ENCODE measurements around the gene PPL. TPM values are rescaled to one million over a fixed set of nuclear protein-coding genes. Genes with fewer than 3 reads are reported as not detected.

Gene PPL
- total RNA-seq, 1 donor = 27.1 TPM

Other genes with a start within 250 kb of the PPL start
- gene NUDT16L1, start 243.6 kb downstream of the PPL start, total RNA-seq = 15.0 and 18.1 TPM in 2 replicates
- gene ANKS3, start 202.9 kb downstream of the PPL start, total RNA-seq = 31.2 and 39.4 TPM in 2 replicates
- gene DNAAF8, start 202.6 kb downstream of the PPL start, total RNA-seq = 1.1 and 2.7 TPM in 2 replicates
- gene ZNF500, start 170.0 kb downstream of the PPL start, total RNA-seq = 14.5 and 16.2 TPM in 2 replicates
- gene SEPTIN12, start 148.8 kb downstream of the PPL start, total RNA-seq = not detected in 2 replicates
- gene SMIM22, start 141.8 kb downstream of the PPL start, total RNA-seq = not detected in 2 replicates
- 15.9 and 17.1 TPM in 2 replicates for gene ROGDI, start 134.5 kb downstream of the PPL start, total RNA-seq
- gene GLYR1, start 89.9 kb downstream of the PPL start, total RNA-seq = 48.0 and 48.1 TPM in 2 replicates
- 34.5 and 38.4 TPM in 2 replicates for gene UBN1, start 89.7 kb downstream of the PPL start, total RNA-seq
- gene SEC14L5, start 21.2 kb upstream of the PPL start, total RNA-seq = under 0.01 and 0.29 TPM in 2 replicates
- 29.8 and 40.2 TPM in 2 replicates for gene NAGPA, start 96.8 kb upstream of the PPL start, total RNA-seq
- 0.59 TPM in 1 of 2 replicates, not detected in the other for gene C16orf89, start 128.8 kb upstream of the PPL start, total RNA-seq
- 43.3 and 43.4 TPM in 2 replicates for gene ALG1, start 134.7 kb upstream of the PPL start, total RNA-seq
- gene EEF2KMT, start 160.6 kb upstream of the PPL start, total RNA-seq = 9.0 and 11.2 TPM in 2 replicates